PC-9 (cell line): ENCODE measurements around the gene RTBDN. TPM values are rescaled to one million over a fixed set of nuclear protein-coding genes. Genes with fewer than 3 reads are reported as not detected.
A peak's percentile ranks its signal among the peaks of the same experiment; 100 is the strongest.

ENCODE experiments used
- BruUV-seq: library from RNA; stranded (reverse); fragments of 400-500 nt; replicated peaks from 2 replicates; lab custom pipeline; 2021; lab: Mats Ljungman, UMichigan
- CTCF ChIA-PET: fragments of 300-600 bp; sonication (Branson Sonifier 250); formaldehyde crosslinking; loops from one replicate; lab custom pipeline; 2022; ENCODE audit warnings: antibody characterized with exemption; lab: Charles Lee
- POLR2A ChIA-PET: fragments of 300-600 bp; sonication (Branson Sonifier 250); formaldehyde crosslinking; loops from one replicate; lab custom pipeline; 2022; ENCODE audit warnings: antibody characterized with exemption; ENCODE audit not compliant: unreplicated experiment; lab: Charles Lee
- DNase-seq, 2 experiments: peaks; one replicate each; pipeline versions ENCODE4 v3.0.0 to v3.0.0-alpha.2; 2015 to 2022; ENCODE audit warnings: mixed read lengths in 1 of 2
- H2AFZ ChIP-seq: fragments of 200-600 bp; sonication (generic); 2 replicates; pipeline ENCODE4 v1.8.1; 2017; ENCODE audit warnings: antibody characterized with exemption
- H3F3A ChIP-seq: fragments of 200-600 bp; sonication (generic); 2 replicates; pipeline ENCODE4 v1.8.1; 2017; ENCODE audit warnings: antibody characterized with exemption, mild to moderate bottlenecking, low read depth; ENCODE audit not compliant: insufficient read depth
- H3K27ac ChIP-seq: fragments of 200-600 bp; sonication (generic); 2 replicates; pipeline ENCODE4 v1.6.1; 2016; ENCODE audit warnings: mixed run types
- H3K27me3 ChIP-seq: fragments of 200-600 bp; sonication (generic); 2 replicates; pipeline ENCODE4 v1.6.1; 2016; ENCODE audit warnings: low read depth, mixed run types; ENCODE audit not compliant: insufficient read depth
- H3K36me3 ChIP-seq: fragments of 200-600 bp; sonication (generic); 2 replicates; pipeline ENCODE4 v1.6.1; 2016; ENCODE audit warnings: low read depth, mixed run types
- H3K4me1 ChIP-seq: fragments of 200-600 bp; sonication (generic); replicated peaks from 2 replicates; pipeline ENCODE4 v1.6.1; 2016; ENCODE audit warnings: mixed run types; ENCODE audit not compliant: insufficient read depth
- H3K4me2 ChIP-seq: fragments of 200-600 bp; sonication (generic); 2 replicates; pipeline ENCODE4 v1.6.1; 2017; ENCODE audit warnings: mixed run types
- H3K4me3 ChIP-seq: fragments of 200-600 bp; sonication (generic); 2 replicates; pipeline ENCODE4 v1.6.1; 2016; ENCODE audit warnings: mixed run types
- H3K79me2 ChIP-seq: fragments of 200-600 bp; sonication (generic); 2 replicates; pipeline ENCODE4 v1.6.1; 2017; ENCODE audit warnings: low read depth, mixed run types
- H3K9me2 ChIP-seq: fragments of 200-600 bp; sonication (generic); 2 replicates; pipeline ENCODE4 v1.8.1; 2017; ENCODE audit warnings: mild to moderate bottlenecking; ENCODE audit not compliant: insufficient read depth
- H3K9me3 ChIP-seq: fragments of 200-600 bp; sonication (generic); 2 replicates; pipeline ENCODE4 v1.8.1; 2016; ENCODE audit warnings: low read depth; ENCODE audit not compliant: insufficient read depth
- H4K20me1 ChIP-seq: fragments of 200-600 bp; sonication (generic); 2 replicates; pipeline ENCODE4 v1.8.1; 2017; ENCODE audit not compliant: insufficient read depth
- EZH2 ChIP-seq: fragments of 200-600 bp; sonication (generic); IDR thresholded peaks from 2 replicates; pipeline ENCODE4 v1.8.0; 2017; ENCODE audit warnings: antibody characterized with exemption, low read depth
- intact Hi-C: fragments of 100-400 bp; cut with micrococcal nuclease; formaldehyde crosslinking; loops from one replicate; pipeline ENCODE4 v1.10.0; 2022; ENCODE audit not compliant: unreplicated experiment
- total RNA-seq: library from RNA; stranded (reverse); gene quantifications from 2 replicates; pipeline ENCODE4 v1.2.3, GENCODE V29; 2021
- TF ChIP-seq, protein P1 (sequence below): fragments of 200-600 bp; sonication (generic); conservative IDR thresholded peaks from 2 replicates; pipeline ENCODE4 v1.6.1; 2017; ENCODE audit warnings: mixed run types, antibody characterized with exemption, mild to moderate bottlenecking, moderate library complexity

RTBDN gene
- total RNA-seq, 1 experiment from 2014 or later = 1.0 TPM

DNA sequence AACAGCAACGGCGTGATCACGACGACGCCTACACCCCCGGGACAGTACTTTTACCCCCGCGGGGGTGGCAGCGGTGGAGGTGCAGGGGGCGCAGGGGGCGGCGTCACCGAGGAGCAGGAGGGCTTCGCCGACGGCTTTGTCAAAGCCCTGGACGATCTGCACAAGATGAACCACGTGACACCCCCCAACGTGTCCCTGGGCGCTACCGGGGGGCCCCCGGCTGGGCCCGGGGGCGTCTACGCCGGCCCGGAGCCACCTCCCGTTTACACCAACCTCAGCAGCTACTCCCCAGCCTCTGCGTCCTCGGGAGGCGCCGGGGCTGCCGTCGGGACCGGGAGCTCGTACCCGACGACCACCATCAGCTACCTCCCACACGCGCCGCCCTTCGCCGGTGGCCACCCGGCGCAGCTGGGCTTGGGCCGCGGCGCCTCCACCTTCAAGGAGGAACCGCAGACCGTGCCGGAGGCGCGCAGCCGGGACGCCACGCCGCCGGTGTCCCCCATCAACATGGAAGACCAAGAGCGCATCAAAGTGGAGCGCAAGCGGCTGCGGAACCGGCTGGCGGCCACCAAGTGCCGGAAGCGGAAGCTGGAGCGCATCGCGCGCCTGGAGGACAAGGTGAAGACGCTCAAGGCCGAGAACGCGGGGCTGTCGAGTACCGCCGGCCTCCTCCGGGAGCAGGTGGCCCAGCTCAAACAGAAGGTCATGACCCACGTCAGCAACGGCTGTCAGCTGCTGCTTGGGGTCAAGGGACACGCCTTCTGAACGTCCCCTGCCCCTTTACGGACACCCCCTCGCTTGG lies 42.1 kb downstream of the RTBDN start:
- peaks cover 46% of the 10 kb centered on the region for H3K79me2 ChIP-seq
- peaks cover 53% of the 10 kb centered on the region for H3K4me1 ChIP-seq
- ChIA-PET CTCF (interaction anchor here (0.6 to 2.2 kb wide), 4 partner anchors 9 to 112 kb away, joined by 3 to 11 read pairs (median 8); no protein-coding TSS in a partner anchor), POLR2A (interaction anchor here (0.7 to 3.8 kb wide), 6 partner anchors 9 to 181 kb away, joined by 4 to 59 read pairs (median 6); no protein-coding TSS in a partner anchor)
- H4K20me1 ChIP-seq = peaks cover 18% of the 10 kb centered on the region
- no peak overlapping the region for H2AFZ ChIP-seq
- no peaks in the 10 kb centered on the region for H3K9me3 ChIP-seq
- peak overlapping the region; percentile 78 for H3K27ac ChIP-seq
- no peaks in the 10 kb centered on the region for H3K27me3 ChIP-seq
- intact Hi-C loops = no loop called here
- no peaks in the 10 kb centered on the region for H3K9me2 ChIP-seq
- H3F3A ChIP-seq = peaks cover 76% of the 10 kb centered on the region
- peak overlapping the region; percentile 91 for H3K4me2 ChIP-seq
- BruUV-seq = TSS peak; percentile 66
- no peaks in the 10 kb centered on the region; the same call in 1 of the 2 replicates for H3K36me3 ChIP-seq
- TF ChIP-seq EZH2 = no peak
- TF ChIP-seq, protein P1, sequence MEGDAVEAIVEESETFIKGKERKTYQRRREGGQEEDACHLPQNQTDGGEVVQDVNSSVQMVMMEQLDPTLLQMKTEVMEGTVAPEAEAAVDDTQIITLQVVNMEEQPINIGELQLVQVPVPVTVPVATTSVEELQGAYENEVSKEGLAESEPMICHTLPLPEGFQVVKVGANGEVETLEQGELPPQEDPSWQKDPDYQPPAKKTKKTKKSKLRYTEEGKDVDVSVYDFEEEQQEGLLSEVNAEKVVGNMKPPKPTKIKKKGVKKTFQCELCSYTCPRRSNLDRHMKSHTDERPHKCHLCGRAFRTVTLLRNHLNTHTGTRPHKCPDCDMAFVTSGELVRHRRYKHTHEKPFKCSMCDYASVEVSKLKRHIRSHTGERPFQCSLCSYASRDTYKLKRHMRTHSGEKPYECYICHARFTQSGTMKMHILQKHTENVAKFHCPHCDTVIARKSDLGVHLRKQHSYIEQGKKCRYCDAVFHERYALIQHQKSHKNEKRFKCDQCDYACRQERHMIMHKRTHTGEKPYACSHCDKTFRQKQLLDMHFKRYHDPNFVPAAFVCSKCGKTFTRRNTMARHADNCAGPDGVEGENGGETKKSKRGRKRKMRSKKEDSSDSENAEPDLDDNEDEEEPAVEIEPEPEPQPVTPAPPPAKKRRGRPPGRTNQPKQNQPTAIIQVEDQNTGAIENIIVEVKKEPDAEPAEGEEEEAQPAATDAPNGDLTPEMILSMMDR = no peak
- peak; percentile 49 to 52 for DNase-seq
- peak overlapping the region; percentile 73 for H3K4me3 ChIP-seq

DNA sequence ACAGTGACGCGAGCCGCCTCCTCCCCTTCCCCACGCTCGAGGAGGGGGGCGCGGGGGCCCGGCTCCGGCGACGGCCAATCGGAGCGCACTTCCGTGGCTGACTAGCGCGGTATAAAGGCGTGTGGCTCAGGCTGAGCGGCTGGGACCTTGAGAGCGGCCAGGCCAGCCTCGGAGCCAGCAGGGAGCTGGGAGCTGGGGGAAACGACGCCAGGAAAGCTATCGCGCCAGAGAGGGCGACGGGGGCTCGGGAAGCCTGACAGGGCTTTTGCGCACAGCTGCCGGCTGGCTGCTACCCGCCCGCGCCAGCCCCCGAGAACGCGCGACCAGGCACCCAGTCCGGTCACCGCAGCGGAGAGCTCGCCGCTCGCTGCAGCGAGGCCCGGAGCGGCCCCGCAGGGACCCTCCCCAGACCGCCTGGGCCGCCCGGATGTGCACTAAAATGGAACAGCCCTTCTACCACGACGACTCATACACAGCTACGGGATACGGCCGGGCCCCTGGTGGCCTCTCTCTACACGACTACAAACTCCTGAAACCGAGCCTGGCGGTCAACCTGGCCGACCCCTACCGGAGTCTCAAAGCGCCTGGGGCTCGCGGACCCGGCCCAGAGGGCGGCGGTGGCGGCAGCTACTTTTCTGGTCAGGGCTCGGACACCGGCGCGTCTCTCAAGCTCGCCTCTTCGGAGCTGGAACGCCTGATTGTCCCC lies 42.9 kb downstream of the RTBDN start, which contains the start of gene JUNB:
TSS of gene JUNB (plus strand) at position 142 of the 706 bp plus-strand sequence. CDS start at position 428, 286 bp downstream.
- H3K4me2 ChIP-seq = peak within 1 kb of the TSS; percentile 91
- no peak for TF ChIP-seq EZH2
- peaks cover 77% of the 10 kb centered on the region for H3F3A ChIP-seq
- no peaks in the 10 kb centered on the region; the same call in 1 of the 2 replicates for H3K36me3 ChIP-seq
- CTCF ChIA-PET = interaction anchor here (0.6 to 2.2 kb wide), 3 partner anchors 9 to 104 kb away, joined by 3 to 11 read pairs (median 10); no protein-coding TSS in a partner anchor
- H3K4me1 ChIP-seq = peaks cover 60% of the 10 kb centered on the region
- peaks cover 18% of the 10 kb centered on the region for H4K20me1 ChIP-seq
- H3K9me3 ChIP-seq = no peaks in the 10 kb centered on the region
- no peaks in the 10 kb centered on the region for H3K27me3 ChIP-seq
- peak within 1 kb of the TSS; percentile 73 for H3K4me3 ChIP-seq
- POLR2A ChIA-PET = interaction anchor here (0.6 to 3.8 kb wide), 7 partner anchors 9 to 1356 kb away, joined by 3 to 59 read pairs (median 6); partner anchors contain the start of genes PRKCSH and TRIR
- peak; percentile 89 to 97 for DNase-seq
- no peak within 1 kb of the TSS for H2AFZ ChIP-seq
- H3K27ac ChIP-seq = peak within 1 kb of the TSS; percentile 86
- intact Hi-C loops = no loop called here
- no TSS peak for BruUV-seq
- peaks cover 52% of the 10 kb centered on the region for H3K79me2 ChIP-seq
- no peaks in the 10 kb centered on the region for H3K9me2 ChIP-seq

DNA sequence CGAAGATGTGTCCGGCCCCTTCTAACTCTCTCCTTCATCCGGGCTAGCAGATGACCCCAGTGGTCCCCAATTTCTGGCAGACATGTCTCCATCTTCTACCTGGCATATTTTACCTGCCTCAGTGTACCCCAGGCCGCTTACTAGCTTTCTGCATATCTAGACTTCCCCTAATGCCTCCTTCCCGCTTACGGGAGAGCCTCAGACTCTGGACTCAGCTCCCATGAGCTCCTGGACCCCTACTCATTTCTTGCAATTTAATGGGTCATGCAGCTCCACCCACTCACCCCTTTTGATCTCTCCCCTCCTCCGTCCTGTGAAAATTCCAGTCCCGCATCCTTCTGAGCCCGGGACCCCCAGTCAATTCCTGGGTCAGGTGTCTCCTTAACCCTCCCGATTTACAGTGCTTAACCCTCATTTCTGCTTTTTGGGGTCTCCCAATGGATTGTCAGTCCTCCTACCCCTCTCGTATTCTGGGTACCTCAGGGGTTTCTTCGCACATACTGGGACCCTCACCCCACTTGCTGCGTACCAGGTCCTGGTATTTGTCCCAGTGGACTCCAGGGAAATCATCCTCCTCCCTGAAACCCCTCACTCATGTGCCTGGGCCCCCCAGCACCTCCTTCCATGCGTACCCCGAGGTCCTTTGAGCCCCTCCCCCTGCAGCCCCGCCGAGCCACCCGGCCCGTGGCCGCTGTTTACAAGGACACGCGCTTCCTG lies 43.6 kb downstream of the RTBDN start:
- no peaks in the 10 kb centered on the region for H3K27me3 ChIP-seq
- ChIA-PET POLR2A (interaction anchor here (0.8 to 3.8 kb wide), 4 partner anchors 8 to 1355 kb away, joined by 3 to 59 read pairs (median 12); partner anchors contain the start of gene PRKCSH), CTCF (interaction anchor here (0.6 to 0.9 kb wide), 2 partner anchors 8 to 103 kb away, joined by 3 to 10 read pairs; no protein-coding TSS in a partner anchor)
- no peak overlapping the region for H2AFZ ChIP-seq
- H3K4me2 ChIP-seq = peak overlapping the region; percentile 91
- H3K4me1 ChIP-seq = peaks cover 60% of the 10 kb centered on the region
- intact Hi-C loops = no loop called here
- no peaks in the 10 kb centered on the region; the same call in 1 of the 2 replicates for H3K36me3 ChIP-seq
- peak overlapping the region; percentile 86 for H3K27ac ChIP-seq
- H4K20me1 ChIP-seq = peaks cover 18% of the 10 kb centered on the region
- TF ChIP-seq, protein P1 = no peak
- TF ChIP-seq EZH2 = no peak
- H3K79me2 ChIP-seq = peaks cover 52% of the 10 kb centered on the region
- no TSS peak for BruUV-seq
- peak in 1 of 2 experiments; percentile 34 for DNase-seq
- peaks cover 76% of the 10 kb centered on the region for H3F3A ChIP-seq
- peak overlapping the region; percentile 73; the same call in 1 of the 2 replicates for H3K4me3 ChIP-seq
- no peaks in the 10 kb centered on the region for H3K9me3 ChIP-seq
- H3K9me2 ChIP-seq = no peaks in the 10 kb centered on the region
